GM19351 (cell line): Measurements from ENCODE around the gene STK39.

Experiments
- ATAC-seq: cut with Tn5 transposase; IDR thresholded peaks from one replicate; pipeline ENCODE4 v1.9.1; 2021; ENCODE audit warnings: mild to moderate bottlenecking, moderate library complexity; ENCODE audit not compliant: unreplicated experiment

The STK39 gene

DNA sequence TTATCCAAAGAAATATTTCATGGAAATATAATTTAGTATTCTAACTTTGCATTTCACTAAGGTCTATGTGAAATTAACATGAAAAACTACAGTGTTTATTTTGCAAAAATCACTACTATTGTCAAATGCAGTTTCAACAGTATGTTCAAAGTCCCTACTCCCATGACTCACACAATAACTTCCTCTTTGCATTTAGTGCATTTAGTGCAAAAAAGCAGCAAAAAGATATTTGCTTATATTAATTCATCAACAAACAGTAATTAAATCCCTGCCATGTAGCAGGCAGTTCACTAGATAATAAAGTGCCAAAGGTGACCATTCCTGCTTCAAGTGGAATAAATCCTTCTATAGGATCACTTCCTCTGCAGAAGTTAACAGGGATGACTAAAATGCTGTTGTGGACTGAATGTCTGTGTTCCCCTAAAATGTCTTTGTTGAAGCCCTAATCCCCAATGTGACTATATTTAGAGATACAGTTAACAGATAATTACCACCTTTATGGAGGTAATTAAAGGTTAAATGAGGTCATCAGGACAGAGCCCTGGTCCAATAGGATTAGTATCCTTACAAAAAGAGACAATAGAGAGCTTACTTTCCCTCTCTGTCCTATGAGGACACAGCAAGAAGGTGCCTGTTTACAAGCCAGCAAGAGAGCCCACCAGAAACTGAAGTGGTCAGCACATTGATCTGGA is 61.7 kb downstream of the STK39 start:
- no peak for ATAC-seq

DNA sequence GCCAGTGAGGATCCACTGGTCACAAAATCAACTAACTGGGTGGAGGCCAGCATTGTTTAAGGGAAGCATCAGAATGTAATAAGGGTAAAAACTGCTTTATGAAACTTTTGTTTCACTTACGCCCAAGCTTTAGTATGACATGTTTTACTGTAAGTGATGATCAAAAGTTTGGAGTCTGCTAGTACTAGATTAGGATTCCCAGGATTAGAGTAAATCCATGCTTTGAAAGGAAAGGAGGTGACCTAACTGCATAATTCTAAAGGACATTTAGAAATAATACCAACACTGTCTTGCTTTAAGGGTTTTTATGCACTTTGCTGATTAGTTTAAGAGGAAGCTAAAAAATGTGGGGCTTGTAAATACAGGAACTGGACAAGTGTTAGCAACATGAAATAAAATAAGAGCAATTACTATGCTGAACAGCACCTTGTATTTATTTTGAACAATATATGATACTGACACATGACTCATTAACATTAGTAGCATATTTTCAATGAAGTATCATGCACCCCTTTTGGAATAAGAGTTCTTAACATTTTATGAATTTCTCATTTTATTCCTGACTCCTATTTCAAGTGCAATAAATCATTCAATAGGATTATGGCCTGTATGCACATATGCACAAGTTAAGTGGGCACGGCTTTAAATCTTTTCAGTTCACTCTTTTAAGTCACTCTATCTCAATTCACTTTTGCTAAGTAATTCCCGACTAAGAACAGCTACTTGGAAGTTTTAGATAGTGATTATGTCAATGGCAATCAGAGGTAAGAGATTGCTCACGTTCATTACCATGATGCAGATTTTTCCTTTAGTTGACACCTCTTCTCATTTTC is 62.5 kb downstream of the STK39 start:
- no peak for ATAC-seq

DNA sequence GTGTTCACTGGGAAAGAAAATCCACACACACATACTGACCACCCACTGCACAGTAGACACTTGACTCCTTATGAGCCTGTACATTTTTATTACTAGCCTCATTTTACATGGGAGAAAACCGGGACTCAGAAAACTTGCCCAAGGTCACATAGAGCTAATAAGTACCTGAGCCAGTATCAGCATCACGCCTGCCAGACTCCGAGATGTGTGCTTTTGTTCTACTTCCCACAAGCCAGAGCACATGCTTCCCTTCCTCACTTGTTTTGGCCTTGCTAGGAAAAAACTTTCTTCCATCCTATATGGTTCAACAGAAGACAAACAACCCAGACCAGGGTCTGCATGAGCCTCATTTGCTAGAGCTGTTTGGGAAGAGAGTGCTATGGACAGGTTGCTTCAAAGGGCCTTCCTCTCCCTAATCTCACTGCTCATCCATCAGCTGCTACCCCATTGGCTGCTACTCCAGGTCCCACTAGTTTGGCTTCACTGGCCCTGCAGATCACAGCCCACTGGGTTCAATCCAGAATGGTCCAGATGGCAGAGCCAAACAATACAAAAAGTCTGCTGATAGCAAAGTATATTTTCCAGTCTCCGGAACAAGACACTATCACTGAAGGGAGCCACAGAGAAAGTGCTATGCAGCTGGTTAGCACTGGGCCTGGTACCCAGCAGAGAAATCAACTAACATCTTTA is 63.9 kb downstream of the STK39 start:
- no peak for ATAC-seq

DNA sequence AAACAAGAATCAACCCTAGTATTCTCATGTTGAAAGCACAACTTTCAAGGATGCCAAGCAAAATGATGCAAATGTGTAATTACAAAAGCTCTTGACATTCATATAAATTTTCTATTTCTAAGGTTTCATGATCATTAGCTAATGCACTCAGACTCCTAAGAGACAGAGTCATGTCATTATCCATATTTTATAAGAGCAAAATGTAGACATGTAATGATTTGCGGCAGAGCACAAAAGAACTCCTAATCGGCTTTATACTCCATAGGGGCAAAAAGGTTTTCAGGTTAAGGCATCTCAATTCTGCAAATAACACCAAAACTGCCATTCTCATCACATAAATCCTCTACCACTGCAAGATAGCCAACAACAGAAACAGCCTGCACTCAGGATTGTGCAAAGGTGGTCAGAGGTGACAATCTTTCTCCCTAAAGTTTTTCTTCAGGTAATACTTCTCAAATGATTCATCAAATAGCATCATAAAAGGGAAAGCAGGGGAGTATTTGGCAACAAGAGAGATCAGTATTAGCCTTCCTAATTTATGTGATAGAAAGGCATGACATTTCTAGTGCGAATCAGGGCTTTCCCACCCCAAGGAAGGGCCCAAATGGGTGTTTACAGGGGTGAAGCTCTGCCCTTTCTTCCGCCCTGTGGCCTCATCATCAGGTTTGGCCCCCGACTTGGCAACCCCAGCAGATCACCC is 64.7 kb downstream of the STK39 start:
- no peak for ATAC-seq

DNA sequence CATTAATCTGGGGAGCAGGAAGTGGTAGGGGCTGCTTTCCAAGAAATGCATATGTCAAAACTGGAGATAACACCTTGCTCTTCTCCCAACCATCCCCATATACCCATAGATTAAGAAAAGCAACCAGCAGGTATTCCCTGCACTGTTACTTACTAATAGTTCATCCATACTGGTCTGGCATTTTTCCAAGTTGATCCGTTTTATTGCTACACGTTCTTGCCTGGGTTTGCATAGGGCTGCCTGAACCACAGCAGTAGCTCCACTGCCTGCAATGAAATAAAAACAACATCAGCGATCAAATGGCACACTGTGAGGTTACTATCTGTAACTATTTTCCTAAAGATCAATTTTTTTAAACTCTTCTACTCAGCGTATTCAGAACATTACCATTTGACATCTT is 65.6 kb downstream of the STK39 start:
- ATAC-seq: no peak

DNA sequence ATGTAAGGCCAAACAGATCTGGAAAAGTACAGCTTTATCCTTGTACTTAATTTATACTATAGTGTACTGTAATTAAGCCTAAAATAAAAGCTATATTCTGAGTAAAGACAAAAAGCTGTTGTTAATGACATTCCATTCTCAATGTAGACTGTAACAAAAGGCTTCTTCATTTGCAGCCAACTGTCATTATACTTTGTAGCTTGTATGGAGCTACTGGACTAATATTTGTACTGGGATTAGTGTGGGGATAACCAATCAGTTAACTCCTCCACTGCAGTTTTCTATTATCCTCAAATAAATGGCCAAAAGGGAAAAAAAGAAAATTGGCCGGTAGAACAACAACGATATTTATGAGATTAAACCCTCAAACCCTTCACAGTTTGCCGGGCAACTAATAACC is 66.5 kb downstream of the STK39 start:
- ATAC-seq: no peak

DNA sequence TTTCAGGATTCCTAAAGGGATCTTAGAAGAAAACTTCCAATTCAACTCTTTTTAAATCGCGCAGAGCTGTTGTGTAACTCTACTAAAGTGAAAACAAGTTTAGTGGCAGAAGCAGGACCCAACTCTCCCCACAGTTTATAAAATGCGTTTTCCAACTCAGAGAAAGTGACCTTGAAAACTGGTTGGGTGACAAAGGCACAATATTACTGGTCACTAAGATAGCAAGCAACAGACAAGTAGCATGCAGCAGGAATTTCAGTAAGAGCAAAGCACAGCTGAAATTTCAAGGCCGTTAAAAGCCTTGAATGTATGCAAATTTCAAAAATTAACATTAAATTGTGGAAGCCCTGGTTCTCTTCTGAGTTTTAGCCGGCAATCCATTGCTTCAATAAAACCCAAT is 66.9 kb downstream of the STK39 start:
- ATAC-seq: no peak

DNA sequence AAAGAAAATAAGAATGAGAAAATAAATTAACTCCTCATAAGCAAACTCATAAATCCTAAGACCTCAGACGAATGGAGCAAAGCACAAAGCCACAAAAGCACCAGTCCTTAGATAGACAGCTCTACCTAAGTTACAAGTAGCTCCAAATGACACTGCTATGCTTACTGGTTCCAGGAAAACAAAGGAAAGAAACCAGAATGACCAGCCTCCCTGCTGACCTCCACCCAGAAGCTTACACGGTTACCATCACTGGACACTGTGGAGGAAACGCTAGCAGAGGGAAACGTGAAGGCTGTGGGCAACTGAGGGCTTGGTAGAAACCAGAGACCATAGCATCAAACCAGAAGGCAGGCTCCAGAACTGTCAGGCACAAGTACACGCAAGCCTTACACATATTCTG is 67.8 kb downstream of the STK39 start:
- ATAC-seq: no peak

DNA sequence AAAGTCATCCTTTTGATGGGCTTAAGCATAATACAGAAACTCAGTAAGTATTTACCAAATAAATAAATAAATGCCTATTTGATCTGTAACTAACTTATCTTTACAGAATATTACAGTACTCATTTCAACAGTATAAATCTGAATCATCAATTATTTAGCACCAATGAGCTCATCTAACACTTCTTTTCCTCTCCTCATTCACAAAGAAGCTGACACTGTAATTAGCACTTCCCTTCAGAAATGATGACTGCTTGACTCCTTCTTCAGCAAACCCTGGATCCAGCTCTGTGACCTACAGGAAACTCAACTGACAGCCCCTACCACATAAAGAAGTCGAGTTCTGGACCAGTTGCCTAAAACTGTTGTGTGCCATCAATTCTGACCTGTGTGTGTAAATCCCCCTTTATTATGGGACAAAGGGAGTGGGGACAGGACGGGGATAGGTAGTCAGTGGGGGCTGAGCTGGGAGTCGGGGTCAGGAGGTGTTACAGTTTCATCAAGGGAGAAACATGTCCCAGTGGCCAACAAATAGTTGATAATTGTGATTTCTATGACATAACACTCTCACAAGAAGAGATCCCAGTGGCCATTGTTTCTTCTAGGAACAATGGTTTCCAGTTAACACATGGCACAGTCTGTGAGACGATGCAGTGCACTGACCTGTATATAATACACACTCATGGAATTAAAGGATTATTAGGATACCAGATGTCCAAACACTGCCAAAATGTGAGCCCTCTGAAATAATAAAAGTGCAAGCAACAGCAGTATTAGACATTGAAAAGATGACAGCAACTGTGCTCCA is 68.7 kb downstream of the STK39 start:
- no peak for ATAC-seq

DNA sequence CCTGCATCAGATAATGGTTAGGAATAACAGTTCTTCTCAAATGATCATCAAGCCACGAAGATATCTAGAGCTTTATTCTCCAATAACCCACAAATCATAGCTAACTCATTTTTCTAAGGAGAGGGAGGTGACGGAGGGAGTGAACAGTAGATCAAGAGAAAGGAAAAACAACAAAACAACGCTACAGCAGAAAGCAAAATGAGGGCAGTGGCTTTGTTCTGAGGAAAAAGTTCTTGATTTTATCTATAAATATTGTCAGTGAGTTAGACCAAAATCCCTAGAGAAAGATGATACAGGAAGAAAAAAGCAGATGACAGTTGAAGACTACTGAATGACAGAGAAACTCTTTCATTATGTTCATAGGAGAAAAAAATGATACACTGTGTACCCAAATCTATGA is 71.0 kb downstream of the STK39 start:
- no peak for ATAC-seq

DNA sequence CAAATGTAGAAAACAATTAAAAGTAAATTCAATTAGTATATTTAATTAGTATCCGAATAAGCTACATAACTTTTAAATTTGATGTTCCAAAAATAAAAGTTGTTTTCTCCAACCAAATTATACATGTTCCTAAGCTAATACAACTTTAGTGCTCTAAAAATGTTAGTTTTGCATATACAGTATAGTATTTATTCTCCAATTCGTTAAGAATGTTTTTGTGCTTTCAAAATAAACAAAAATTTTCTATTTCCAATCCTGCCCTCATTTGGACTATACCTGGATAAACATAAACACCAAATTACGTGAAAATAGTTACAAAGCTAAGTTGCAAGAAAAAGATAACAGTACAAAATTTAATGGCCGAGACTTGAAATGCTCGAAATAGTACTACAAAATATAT is 71.9 kb downstream of the STK39 start:
- no peak for ATAC-seq

DNA sequence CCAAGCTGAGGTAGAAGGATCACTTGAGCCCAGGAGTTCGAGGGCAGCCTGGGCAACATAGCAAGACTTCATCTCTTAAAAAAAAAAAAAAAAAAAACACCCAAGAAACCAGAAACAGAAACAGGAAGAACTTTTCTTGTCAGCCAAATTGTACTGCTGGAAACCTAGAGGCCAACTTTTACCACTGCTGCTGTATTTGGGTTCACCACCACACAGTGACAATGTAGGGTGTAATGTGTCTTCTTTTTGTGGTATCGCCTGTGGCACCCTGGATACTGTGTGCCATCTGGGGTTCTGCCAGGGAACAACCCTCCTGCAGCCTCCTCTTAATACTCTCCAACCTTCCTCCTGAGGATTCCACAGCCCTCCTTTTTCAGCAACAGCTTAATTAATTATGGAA is 72.6 kb downstream of the STK39 start:
- no peak for ATAC-seq

DNA sequence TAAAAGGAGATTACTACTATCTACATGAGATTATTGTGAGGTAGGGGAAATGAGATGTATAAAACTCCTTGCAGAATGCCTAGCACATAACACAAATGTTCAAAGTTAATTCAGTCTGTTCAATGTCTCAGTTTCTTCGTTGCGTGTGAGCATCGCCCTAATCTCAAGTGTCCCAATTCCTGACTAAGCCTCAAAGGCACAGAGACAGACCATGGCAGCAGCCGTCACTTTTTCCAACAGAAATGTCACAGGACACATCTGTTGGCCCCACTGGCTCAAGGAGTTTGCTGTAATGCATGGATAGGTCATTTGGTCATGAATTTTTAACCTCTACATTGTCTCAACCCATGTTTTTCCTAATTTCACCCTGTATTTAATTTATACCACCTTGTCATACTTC is 75.3 kb downstream of the STK39 start:
- ATAC-seq: no peak

DNA sequence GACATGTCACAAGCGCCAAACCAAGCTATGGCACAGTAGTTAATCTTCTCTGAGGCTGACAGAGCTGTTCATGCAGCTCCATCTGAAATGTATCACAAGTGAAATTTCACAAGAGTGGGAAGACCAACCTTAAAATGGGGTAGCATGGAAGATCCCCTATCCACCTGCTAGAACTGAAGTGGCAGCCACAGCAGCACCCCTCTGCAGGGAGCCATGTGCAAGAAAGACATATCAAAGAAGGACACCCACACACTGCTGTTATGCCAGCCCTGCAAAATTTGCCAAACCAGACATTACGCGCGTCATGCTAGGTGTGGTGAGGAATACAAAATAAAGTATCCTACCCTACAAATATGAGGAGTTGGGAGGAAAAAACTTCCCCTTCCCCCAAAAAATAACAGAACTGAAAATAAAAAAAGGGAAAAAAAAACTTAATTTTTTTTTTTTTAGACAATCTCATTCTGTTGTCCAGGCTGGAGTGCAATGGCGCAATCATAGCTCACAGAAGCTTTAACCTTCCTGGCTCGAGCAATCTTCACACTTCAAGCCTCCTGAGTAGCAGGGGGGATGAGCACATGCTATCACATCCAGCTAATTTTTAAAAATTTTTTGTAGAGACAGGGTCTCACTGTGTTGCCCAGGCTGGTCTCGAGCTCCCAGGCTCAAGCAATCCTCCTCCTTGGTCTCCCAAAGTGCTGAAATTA is 76.2 kb downstream of the STK39 start:
- no peak for ATAC-seq

DNA sequence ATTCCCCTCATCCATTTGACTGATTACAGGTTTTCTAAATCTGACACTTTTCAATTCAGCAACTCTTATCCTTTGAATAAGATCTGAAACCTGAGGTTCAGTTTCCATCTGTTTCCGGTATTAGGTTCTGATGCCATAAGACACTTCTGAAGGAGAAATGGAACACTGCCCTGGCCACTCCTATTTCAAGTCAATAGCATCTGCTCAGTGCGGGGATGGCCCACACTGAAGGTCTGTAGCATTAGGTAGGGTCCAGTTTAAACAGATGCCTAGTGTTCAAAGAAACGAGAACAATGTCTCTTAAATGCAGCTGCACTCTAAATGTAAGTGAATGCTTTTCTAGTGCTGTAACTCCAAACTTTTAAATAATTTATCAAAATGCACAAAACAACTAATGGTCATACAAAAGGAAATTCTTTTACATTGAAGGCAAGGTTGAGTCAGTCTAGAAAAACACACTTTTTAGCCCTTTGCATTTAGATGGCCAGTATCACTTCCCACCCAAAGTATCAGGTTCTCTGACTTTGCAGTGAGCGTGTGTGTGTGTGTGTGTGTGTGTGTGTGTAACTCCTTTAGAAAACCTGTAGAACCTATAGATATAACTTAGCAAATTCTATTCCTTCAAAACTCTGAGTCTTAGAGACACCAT is 78.2 kb downstream of the STK39 start:
- no peak for ATAC-seq

DNA sequence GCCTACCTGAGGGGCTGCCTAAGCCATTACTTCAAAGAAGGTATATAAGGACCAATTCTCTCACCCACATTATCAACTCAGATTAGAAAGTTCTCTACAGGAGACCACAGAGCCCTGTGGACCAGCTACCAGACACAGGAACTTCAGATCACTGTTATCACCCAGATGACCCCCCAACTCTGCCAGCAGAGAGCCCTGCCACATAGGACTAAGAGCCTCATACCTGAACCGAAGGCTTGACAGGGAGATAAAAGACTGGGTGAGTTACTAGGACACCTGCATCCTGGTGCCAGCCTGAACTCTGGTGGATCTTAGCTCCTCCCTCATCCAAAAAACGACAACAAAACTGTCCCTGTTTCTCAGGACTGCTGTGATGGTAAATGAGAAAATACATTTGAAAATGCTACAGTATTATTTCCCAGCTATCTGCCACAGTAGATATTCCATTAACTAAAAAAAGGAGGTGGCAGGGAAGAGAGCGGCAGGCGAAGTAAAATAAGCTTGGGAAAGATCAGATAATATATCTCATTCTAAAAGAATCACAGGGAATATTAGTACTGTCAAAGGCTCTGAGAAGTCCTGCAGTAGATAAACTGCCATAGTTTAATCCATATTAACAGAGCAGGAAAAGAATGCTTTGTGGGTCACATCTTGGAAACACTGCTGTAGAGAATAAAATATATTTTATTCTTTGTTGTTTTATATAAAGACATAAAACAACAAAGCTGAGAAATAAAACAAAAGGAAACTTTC is 79.7 kb downstream of the STK39 start:
- ATAC-seq: no peak

DNA sequence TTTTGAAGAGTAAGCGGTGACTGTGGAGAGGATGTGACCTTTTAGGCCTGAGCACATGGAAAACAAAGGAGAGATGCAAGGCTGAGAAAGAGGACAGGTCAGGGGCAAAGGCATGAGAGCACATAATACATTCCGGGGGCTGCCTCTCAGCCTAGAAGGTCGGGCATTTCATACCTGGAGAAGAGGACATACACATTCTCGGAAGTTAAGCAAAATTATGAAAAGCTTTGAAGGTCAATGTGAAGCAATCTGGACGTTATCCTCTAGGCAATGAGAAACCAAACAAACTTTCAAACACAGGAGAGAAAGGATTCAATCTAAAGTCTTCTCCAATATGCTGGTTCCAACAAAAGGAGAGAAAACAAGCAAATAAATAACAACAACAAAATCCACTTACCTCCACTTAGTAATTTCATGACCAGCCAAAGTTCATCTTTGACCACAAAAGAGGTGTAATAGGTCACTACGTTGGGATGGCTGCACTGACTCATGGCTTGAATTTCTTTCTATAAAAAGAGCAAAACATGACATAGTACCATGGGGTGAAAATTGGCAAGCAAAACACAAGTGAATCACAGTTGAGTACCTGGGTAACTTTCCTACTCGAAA is 80.4 kb downstream of the STK39 start:
- no peak for ATAC-seq
